ENCODE results near the gene TNFRSF13B. TPM values are rescaled to one million over a fixed set of nuclear protein-coding genes. Genes with fewer than 3 reads are reported as not detected.
"Not testable (repeated sequence)": the region's sequence is repeated elsewhere in the genome, so short reads cannot be mapped to it uniquely, and the experiment has no call there.

TNFRSF13B gene
- total and polyA plus RNA-seq, 2 donors (not counting 1 experiment from before 2014, with no cell fraction given), result not detected

DNA sequence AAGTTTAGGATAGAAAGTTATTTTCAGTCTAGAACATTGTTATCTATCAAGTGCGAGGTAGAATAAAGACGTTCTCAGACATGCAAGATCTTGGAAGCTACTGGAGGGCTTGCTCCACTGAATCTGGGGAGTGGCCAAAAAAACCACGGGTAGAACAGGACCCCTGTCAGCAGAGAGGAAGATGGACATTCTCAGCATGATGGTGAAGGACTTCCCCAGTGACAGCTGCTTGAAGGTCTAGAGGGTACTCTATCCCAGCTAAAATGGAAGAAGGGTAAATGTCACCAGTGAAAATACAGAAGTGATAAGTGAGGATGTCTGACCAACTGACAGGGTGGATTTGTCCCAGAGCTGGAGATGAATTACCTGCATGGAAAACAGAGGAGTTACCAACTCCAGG, 10.1 kb downstream of the TNFRSF13B start:
- no peaks in the 10 kb centered on the region for H3K79me2 ChIP-seq (ENCODE audit: control insufficient read depth, insufficient read depth, low read length)
- no peak overlapping the region for H3K4me3 ChIP-seq (replicated peaks in 1 of 4; ENCODE audit: control extremely low read depth in 1 of 4, insufficient read depth in 1 of 4, low read depth in 3 of 4, low read length in 4 of 4)
- H3K4me2 ChIP-seq (ENCODE audit: extremely low read depth, insufficient read depth, low read length), result no peak overlapping the region
- H2AFZ ChIP-seq (ENCODE audit: low read length), result no peak overlapping the region
- no peak for DNase-seq (ENCODE audit: low read depth in 2 of 2)
- H4K20me1 ChIP-seq (ENCODE audit: control insufficient read depth, extremely low read depth, insufficient read depth, low read length), result no peaks in the 10 kb centered on the region
- H3K4me1 ChIP-seq (ENCODE audit: control insufficient read depth, extremely low read depth, insufficient read depth, low read length), result no peaks in the 10 kb centered on the region
- H3K27me3 ChIP-seq (ENCODE audit: control insufficient read depth, insufficient read depth, low read length), result peaks cover under 1% of the 10 kb centered on the region
- H3K9me3 ChIP-seq (ENCODE audit: control insufficient read depth, insufficient read depth, low read depth, low read length), result no peaks in the 10 kb centered on the region
- no peak overlapping the region for H3K27ac ChIP-seq (ENCODE audit: insufficient read depth, low read length)
- TF ChIP-seq CTCF (conservative IDR thresholded peaks at IDR 0.05 in 1 of 2, IDR thresholded peaks at IDR 0.05 in 1 of 2; ENCODE audit: low read depth in 1 of 2, low read length in 2 of 2), result no peak
- no peaks in the 10 kb centered on the region for H3K36me3 ChIP-seq (ENCODE audit: control insufficient read depth, insufficient read depth, low read length)
- no peak overlapping the region for H3K9ac ChIP-seq (ENCODE audit: insufficient read depth, low read length)

DNA sequence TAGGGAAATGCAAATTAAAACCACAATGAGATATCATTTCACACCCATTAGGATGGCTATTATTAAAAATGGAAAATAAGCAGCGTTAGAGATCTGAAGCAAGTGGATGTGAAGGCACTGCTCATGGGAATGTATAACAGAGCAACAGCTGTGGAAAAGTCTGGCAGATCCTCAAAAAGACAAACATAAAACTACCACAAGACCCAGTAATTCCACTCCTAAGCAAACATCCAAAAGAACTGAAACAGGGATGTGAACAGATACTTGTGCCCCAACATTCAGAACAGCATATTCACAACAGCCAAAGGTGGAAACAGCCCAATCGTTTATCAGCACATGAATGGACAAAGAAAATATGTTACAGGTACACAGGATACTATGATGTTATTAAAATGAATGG, 10.9 kb downstream of the TNFRSF13B start:
- H3K9ac ChIP-seq (ENCODE audit: insufficient read depth, low read length); DNase-seq (ENCODE audit: low read depth in 2 of 2); H3K4me1 ChIP-seq (ENCODE audit: control insufficient read depth, extremely low read depth, insufficient read depth, low read length): not testable (repeated sequence)

DNA sequence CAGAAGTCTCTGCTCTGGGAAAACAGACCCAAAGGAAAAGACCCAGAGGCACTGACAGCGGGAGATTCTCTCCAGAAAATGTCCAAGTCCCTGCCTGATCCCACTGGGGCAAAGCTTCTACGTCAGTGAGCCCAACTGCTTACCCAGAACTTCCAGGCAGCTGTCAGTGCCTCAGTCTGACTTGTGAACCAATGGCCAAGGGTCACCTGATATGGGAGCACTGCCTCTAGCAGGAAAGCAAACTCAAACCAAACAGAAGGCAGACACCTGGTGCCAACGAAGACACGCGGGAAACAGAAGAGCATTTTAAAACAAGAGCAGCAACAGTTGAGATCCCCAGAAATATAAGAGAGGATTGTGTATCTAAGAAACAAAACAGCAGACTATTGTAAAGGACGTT, 16.9 kb downstream of the TNFRSF13B start:
- DNase-seq (ENCODE audit: low read depth in 2 of 2); H3K27me3 ChIP-seq (ENCODE audit: control insufficient read depth, insufficient read depth, low read length); H2AFZ ChIP-seq (ENCODE audit: low read length); H3K4me1 ChIP-seq (ENCODE audit: control insufficient read depth, extremely low read depth, insufficient read depth, low read length); H3K36me3 ChIP-seq (ENCODE audit: control insufficient read depth, insufficient read depth, low read length); H3K9ac ChIP-seq (ENCODE audit: insufficient read depth, low read length); H3K9me3 ChIP-seq (ENCODE audit: control insufficient read depth, insufficient read depth, low read depth, low read length); H3K27ac ChIP-seq (ENCODE audit: insufficient read depth, low read length); H3K4me2 ChIP-seq (ENCODE audit: extremely low read depth, insufficient read depth, low read length); H4K20me1 ChIP-seq (ENCODE audit: control insufficient read depth, extremely low read depth, insufficient read depth, low read length); H3K4me3 ChIP-seq (replicated peaks in 1 of 4; ENCODE audit: control extremely low read depth in 1 of 4, insufficient read depth in 1 of 4, low read depth in 3 of 4, low read length in 4 of 4); H3K79me2 ChIP-seq (ENCODE audit: control insufficient read depth, insufficient read depth, low read length): not testable (repeated sequence)

More for the DNA sequence above, 10.9 kb downstream of the TNFRSF13B start:
- H2AFZ ChIP-seq (ENCODE audit: low read length); H3K79me2 ChIP-seq (ENCODE audit: control insufficient read depth, insufficient read depth, low read length); H3K4me2 ChIP-seq (ENCODE audit: extremely low read depth, insufficient read depth, low read length); H4K20me1 ChIP-seq (ENCODE audit: control insufficient read depth, extremely low read depth, insufficient read depth, low read length); H3K9me3 ChIP-seq (ENCODE audit: control insufficient read depth, insufficient read depth, low read depth, low read length); H3K27ac ChIP-seq (ENCODE audit: insufficient read depth, low read length); H3K4me3 ChIP-seq (replicated peaks in 1 of 4; ENCODE audit: control extremely low read depth in 1 of 4, insufficient read depth in 1 of 4, low read depth in 3 of 4, low read length in 4 of 4); H3K27me3 ChIP-seq (ENCODE audit: control insufficient read depth, insufficient read depth, low read length); H3K36me3 ChIP-seq (ENCODE audit: control insufficient read depth, insufficient read depth, low read length): not testable (repeated sequence)

- TF ChIP-seq EZH2 (IDR thresholded peaks at IDR 0.05; ENCODE audit: low read length, missing control alignments) (no peak), CTCF (conservative IDR thresholded peaks at IDR 0.05 in 1 of 2, IDR thresholded peaks at IDR 0.05 in 1 of 2; ENCODE audit: low read depth in 1 of 2, low read length in 2 of 2) (no peak)
- no peak overlapping the region for H3K9ac ChIP-seq (ENCODE audit: insufficient read depth, low read length)
- H3K27me3 ChIP-seq (ENCODE audit: control insufficient read depth, insufficient read depth, low read length), result peaks cover 9% of the 10 kb centered on the region
- no peaks in the 10 kb centered on the region for H4K20me1 ChIP-seq (ENCODE audit: control insufficient read depth, extremely low read depth, insufficient read depth, low read length)
- H3K36me3 ChIP-seq (ENCODE audit: control insufficient read depth, insufficient read depth, low read length), result no peaks in the 10 kb centered on the region
- H3K9me3 ChIP-seq (ENCODE audit: control insufficient read depth, insufficient read depth, low read depth, low read length), result no peaks in the 10 kb centered on the region
- no peak for DNase-seq (ENCODE audit: low read depth in 2 of 2)
- H3K4me1 ChIP-seq (ENCODE audit: control insufficient read depth, extremely low read depth, insufficient read depth, low read length), result no peaks in the 10 kb centered on the region
- H2AFZ ChIP-seq (ENCODE audit: low read length), result no peak overlapping the region
- H3K4me3 ChIP-seq (replicated peaks in 1 of 4; ENCODE audit: control extremely low read depth in 1 of 4, insufficient read depth in 1 of 4, low read depth in 3 of 4, low read length in 4 of 4), result no peak overlapping the region
- H3K4me2 ChIP-seq (ENCODE audit: extremely low read depth, insufficient read depth, low read length), result no peak overlapping the region
- H3K27ac ChIP-seq (ENCODE audit: insufficient read depth, low read length), result no peak overlapping the region
- H3K79me2 ChIP-seq (ENCODE audit: control insufficient read depth, insufficient read depth, low read length), result no peaks in the 10 kb centered on the region
Measured at GRCh38 chr17:16954521-16954920, 17.4 kb downstream of the TNFRSF13B start.
